ENCODE measurements around the gene CIITA.
"Not testable (repeated sequence)": the region's sequence is repeated elsewhere in the genome, so short reads cannot be mapped to it uniquely, and the experiment has no call there.

The CIITA gene

GRCh38 chr16:10923650-10924214, 46.7 kb downstream of the CIITA start:
- H3K27ac ChIP-seq (ENCODE audit: low read depth, low read length) = no peak overlapping the region
- no peak overlapping the region for H2AFZ ChIP-seq (ENCODE audit: low read depth, low read length, severe bottlenecking)
- H3K4me2 ChIP-seq (ENCODE audit: low read depth, low read length, poor library complexity, severe bottlenecking) = no peak overlapping the region
- no peak overlapping the region for H3K9ac ChIP-seq (ENCODE audit: low read length)
- H4K20me1 ChIP-seq (ENCODE audit: low read depth, low read length) = no peaks in the 10 kb centered on the region
- no peaks in the 10 kb centered on the region for H3K79me2 ChIP-seq (ENCODE audit: insufficient read depth, low read length)
- no peaks in the 10 kb centered on the region for H3K9me2 ChIP-seq (replicated peaks; ENCODE audit: insufficient read depth, low read length)
- no peaks in the 10 kb centered on the region for H3F3A ChIP-seq (ENCODE audit: insufficient read depth)
- H3K36me3 ChIP-seq (ENCODE audit: low read length) = no peaks in the 10 kb centered on the region
- H3K9me3 ChIP-seq (ENCODE audit: insufficient read depth, low read length) = no peaks in the 10 kb centered on the region
- no peak overlapping the region for H3K4me3 ChIP-seq (ENCODE audit: insufficient read depth, low read length, poor library complexity, severe bottlenecking)
- H3K27me3 ChIP-seq (ENCODE audit: low read length) = no peaks in the 10 kb centered on the region
- TF ChIP-seq CTCF (IDR thresholded peaks at IDR 0.05; ENCODE audit: insufficient read depth, low read length, poor library complexity, severe bottlenecking) (no peak), EZH2phosphoT487 (conservative IDR thresholded peaks at IDR 0.05; ENCODE audit: low read length) (no peak)

GRCh38 chr16:10925285-10925684, 48.3 kb downstream of the CIITA start:
- not testable (repeated sequence) for H3K27me3 ChIP-seq (ENCODE audit: low read length); H3K27ac ChIP-seq (ENCODE audit: low read depth, low read length); H3K9me3 ChIP-seq (ENCODE audit: insufficient read depth, low read length); H3F3A ChIP-seq (ENCODE audit: insufficient read depth); H3K4me3 ChIP-seq (ENCODE audit: insufficient read depth, low read length, poor library complexity, severe bottlenecking); H3K4me2 ChIP-seq (ENCODE audit: low read depth, low read length, poor library complexity, severe bottlenecking); H3K36me3 ChIP-seq (ENCODE audit: low read length); H3K9ac ChIP-seq (ENCODE audit: low read length); H3K79me2 ChIP-seq (ENCODE audit: insufficient read depth, low read length); H4K20me1 ChIP-seq (ENCODE audit: low read depth, low read length); H2AFZ ChIP-seq (ENCODE audit: low read depth, low read length, severe bottlenecking); H3K9me2 ChIP-seq (replicated peaks; ENCODE audit: insufficient read depth, low read length)

- Histone ChIP-seq H3K9ac (ENCODE audit: low read length) (no peak overlapping the region), H3F3A (ENCODE audit: insufficient read depth) (no peaks in the 10 kb centered on the region), H3K4me2 (ENCODE audit: low read depth, low read length, poor library complexity, severe bottlenecking) (no peak overlapping the region), H4K20me1 (ENCODE audit: low read depth, low read length) (no peaks in the 10 kb centered on the region), H3K27me3 (ENCODE audit: low read length) (no peaks in the 10 kb centered on the region), H3K9me3 (ENCODE audit: insufficient read depth, low read length) (no peaks in the 10 kb centered on the region), H2AFZ (ENCODE audit: low read depth, low read length, severe bottlenecking) (no peak overlapping the region), H3K4me3 (ENCODE audit: insufficient read depth, low read length, poor library complexity, severe bottlenecking) (no peak overlapping the region), H3K9me2 (replicated peaks; ENCODE audit: insufficient read depth, low read length) (no peaks in the 10 kb centered on the region), H3K79me2 (ENCODE audit: insufficient read depth, low read length) (no peaks in the 10 kb centered on the region), H3K36me3 (ENCODE audit: low read length) (no peaks in the 10 kb centered on the region), H3K27ac (ENCODE audit: low read depth, low read length) (no peak overlapping the region)
- TF ChIP-seq CTCF (IDR thresholded peaks at IDR 0.05; ENCODE audit: insufficient read depth, low read length, poor library complexity, severe bottlenecking) (no peak), EZH2phosphoT487 (conservative IDR thresholded peaks at IDR 0.05; ENCODE audit: low read length) (no peak)
Measured at GRCh38 chr16:10926094-10926493, 49.1 kb downstream of the CIITA start.

DNA sequence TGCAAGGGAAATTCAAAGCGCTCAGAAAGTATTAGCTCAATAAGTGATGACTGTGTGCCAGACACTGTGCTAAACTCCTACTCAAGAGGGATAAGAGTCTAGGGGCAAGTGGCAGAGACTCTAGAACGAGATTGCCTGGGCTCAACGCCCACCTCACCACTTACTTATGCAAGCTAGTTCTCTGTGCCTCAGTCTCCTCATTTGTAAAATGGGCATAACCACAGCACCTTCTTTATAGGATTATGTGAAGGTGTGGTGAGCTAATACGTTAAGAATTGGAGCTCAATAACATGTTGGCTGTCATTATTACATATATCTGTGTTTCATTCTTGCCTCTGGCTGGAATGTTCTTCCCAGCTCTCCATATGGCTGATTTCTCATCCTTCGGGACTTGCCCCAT, 49.9 kb downstream of the CIITA start:
- Histone ChIP-seq H3K79me2 (ENCODE audit: insufficient read depth, low read length) (no peaks in the 10 kb centered on the region), H3K9me2 (replicated peaks; ENCODE audit: insufficient read depth, low read length) (no peaks in the 10 kb centered on the region), H3K9ac (ENCODE audit: low read length) (no peak overlapping the region), H2AFZ (ENCODE audit: low read depth, low read length, severe bottlenecking) (no peak overlapping the region), H4K20me1 (ENCODE audit: low read depth, low read length) (no peaks in the 10 kb centered on the region), H3K4me3 (ENCODE audit: insufficient read depth, low read length, poor library complexity, severe bottlenecking) (no peak overlapping the region), H3K36me3 (ENCODE audit: low read length) (no peaks in the 10 kb centered on the region), H3K27ac (ENCODE audit: low read depth, low read length) (no peak overlapping the region), H3K27me3 (ENCODE audit: low read length) (no peaks in the 10 kb centered on the region), H3F3A (ENCODE audit: insufficient read depth) (no peaks in the 10 kb centered on the region), H3K4me2 (ENCODE audit: low read depth, low read length, poor library complexity, severe bottlenecking) (no peak overlapping the region), H3K9me3 (ENCODE audit: insufficient read depth, low read length) (no peaks in the 10 kb centered on the region)
- TF ChIP-seq CTCF (IDR thresholded peaks at IDR 0.05; ENCODE audit: insufficient read depth, low read length, poor library complexity, severe bottlenecking) = no peak
- no peak for TF ChIP-seq EZH2phosphoT487 (conservative IDR thresholded peaks at IDR 0.05; ENCODE audit: low read length)

All from SU-DHL-6 (cell line).